Heart left ventricle (tissue), 13 donors: ENCODE measurements around the gene ANKH.

Experiments
- CTCF ChIP-seq, 12 donors: fragments of 200-600 bp; sonication (generic) in 4 of 12; IDR thresholded peaks; one replicate each; pipeline versions ENCODE4 v1.5.0 to v1.8.0; 2018 to 2022; ENCODE audit warnings: antibody characterized with exemption in 12 of 12, mild to moderate bottlenecking in 5 of 12
- POLR2A ChIP-seq, 2 donors: fragments of 450-650 bp; IDR thresholded peaks; one replicate each; pipeline ENCODE4 v1.6.1; 2017; ENCODE audit warnings: antibody characterized with exemption in 2 of 2, mild to moderate bottlenecking in 2 of 2, moderate library complexity in 2 of 2
- donor health status: ischemic (EF 13 %, LVEDD 7.1; RV severe dilation, severe dysfunction).
- donor health status: DM: no; HTN: yes; CAD: no.
- donor health status: DM: no; HTN: no; CAD: no.
- donor health status: ischemic (EF 25% LVEDD 6.9; RV normal size, moderate dysfunction).
- donor health status: ischemic (EF 25% LVEDD 5.7; RV mildly dilated, moderate dysfunction).
- donor health status: ischemic (EF 35%, LVEDD 5.7; RV mildly dilated, moderate dysfunction).
- donor health status: nonischemic (EF 11% LVEDD 7.7; RV severe dilation, severe dysfunction).
- donor health status: DM: yes; HTN: yes; CAD: no.
- donor health status: PGD.
- donor health status: ischemic (EF 29% LVEDD 5.4; RV normal size, mild dysfunction).
- donor health status: nonischemic (EF 23%, LVEDD 6.1; RV moderate dilation, normal function).

GRCh38 chr5:14884062-14884612 lies 12.6 kb upstream of the ANKH start:
- TF ChIP-seq POLR2A (IDR thresholded peaks at IDR 0.05) (no peak), CTCF (IDR thresholded peaks at IDR 0.05) (no peak)
